Smooth muscle cell (in vitro differentiated cells): Measurements from ENCODE around the gene RXRG. TPM values are rescaled to one million over a fixed set of nuclear protein-coding genes. Genes with fewer than 3 reads are reported as not detected.

Source experiments
- DNase-seq: peaks from one replicate; lab custom pipeline; 2025; ENCODE audit not compliant: unreplicated experiment; lab: John Stamatoyannopoulos, UW
- H2AFZ ChIP-seq: fragments of 200-600 bp; sonication (generic); 2 replicates; pipeline ENCODE4 v1.6.0; 2016; ENCODE audit warnings: antibody characterized with exemption, low read depth, mild to moderate bottlenecking
- H3F3A ChIP-seq: fragments of 200-600 bp; sonication (generic); 2 replicates; pipeline ENCODE4 v1.6.0; 2017; ENCODE audit warnings: antibody characterized with exemption, low read depth
- H3K27ac ChIP-seq: fragments of 200-600 bp; sonication (generic); 2 replicates; pipeline ENCODE4 v1.5.1; 2016; ENCODE audit warnings: low read depth, mild to moderate bottlenecking
- H3K27me3 ChIP-seq: fragments of 200-600 bp; sonication (generic); 2 replicates; pipeline ENCODE4 v1.6.1; 2016; ENCODE audit warnings: low read depth, mild to moderate bottlenecking
- H3K36me3 ChIP-seq: fragments of 200-600 bp; sonication (generic); 2 replicates; pipeline ENCODE4 v1.5.1; 2016; ENCODE audit warnings: low read depth
- H3K4me1 ChIP-seq: fragments of 200-600 bp; sonication (generic); 2 replicates; pipeline ENCODE4 v1.5.1; 2016; ENCODE audit warnings: low read depth
- H3K4me2 ChIP-seq: fragments of 200-600 bp; sonication (generic); 2 replicates; pipeline ENCODE4 v1.6.0; 2016; ENCODE audit warnings: mild to moderate bottlenecking
- H3K4me3 ChIP-seq: fragments of 200-600 bp; sonication (generic); 2 replicates; pipeline ENCODE4 v1.5.1; 2016; ENCODE audit warnings: mild to moderate bottlenecking
- H3K79me2 ChIP-seq: fragments of 200-600 bp; sonication (generic); 2 replicates; pipeline ENCODE4 v1.6.0; 2016; ENCODE audit warnings: low read depth, mild to moderate bottlenecking
- H3K9ac ChIP-seq: fragments of 200-600 bp; sonication (generic); 2 replicates; pipeline ENCODE4 v1.6.0; 2016; ENCODE audit warnings: low read depth
- H3K9me3 ChIP-seq: fragments of 200-600 bp; sonication (generic); replicated peaks from 2 replicates; pipeline ENCODE4 v1.5.1; 2016; ENCODE audit warnings: low read depth
- H4K20me1 ChIP-seq: fragments of 200-600 bp; sonication (generic); 2 replicates; pipeline ENCODE4 v1.6.0; 2016; ENCODE audit warnings: low read depth
- CTCF ChIP-seq: fragments of 200-600 bp; sonication (generic); IDR thresholded peaks from 2 replicates; pipeline ENCODE4 v1.5.1; 2017; ENCODE audit warnings: borderline replicate concordance, mild to moderate bottlenecking, antibody characterized with exemption; ENCODE audit not compliant: insufficient read depth, poor library complexity, severe bottlenecking
- WGBS: methylation state at CpG from one replicate; pipeline ENCODE4 v1.1.7; 2016; ENCODE audit warnings: low lambda C conversion rate; 5-methylcytosine and 5-hydroxymethylcytosine counted together
- polyA plus RNA-seq: library from polyadenylated mRNA; unstranded; fragments of >200 nt; fragmentation: Nextera tagmentation; extraction: Ambion mirVana; gene quantifications from 2 replicates; pipeline ENCODE4 v1.2.1, GENCODE V29; 2016
- total RNA-seq: library from RNA; depleted of rRNA; stranded (reverse); fragments of >200 nt; gene quantifications from 2 replicates; pipeline ENCODE4 v1.2.3, GENCODE V29; 2014

RXRG gene
- total and polyA plus RNA-seq, 2 experiments from 2014 or later = 0.13 TPM; not detected in 1

- H3K4me3 ChIP-seq = no peak overlapping the region
- 37% methylated on average over 2 of the region's 2 CpGs for WGBS
Measured at GRCh38 chr1:165434281-165434680, 10.6 kb downstream of the RXRG start.

GRCh38 chr1:165431079-165431478, 13.8 kb downstream of the RXRG start:
- no peak overlapping the region for H2AFZ ChIP-seq
- H3K9me3 ChIP-seq = no peaks in the 10 kb centered on the region
- H3K79me2 ChIP-seq = no peaks in the 10 kb centered on the region
- 80% methylated on average over 4 of the region's 4 CpGs for WGBS
- no peaks in the 10 kb centered on the region for H4K20me1 ChIP-seq
- no peaks in the 10 kb centered on the region for H3K4me1 ChIP-seq
- H3K27ac ChIP-seq = no peak overlapping the region
- H3K4me2 ChIP-seq = no peak overlapping the region
- H3K4me3 ChIP-seq = no peak overlapping the region
- no peak for DNase-seq
- no peak for TF ChIP-seq CTCF
- H3K9ac ChIP-seq = no peak overlapping the region
- H3F3A ChIP-seq = no peaks in the 10 kb centered on the region
- H3K36me3 ChIP-seq = no peaks in the 10 kb centered on the region
- H3K27me3 ChIP-seq = peaks cover 33% of the 10 kb centered on the region

More at GRCh38 chr1:165434281-165434680, 10.6 kb downstream of the RXRG start:
- no peak overlapping the region for H3K27ac ChIP-seq
- no peaks in the 10 kb centered on the region for H3K79me2 ChIP-seq
- peaks cover 36% of the 10 kb centered on the region for H3K27me3 ChIP-seq
- no peak overlapping the region for H3K4me2 ChIP-seq
- H3K36me3 ChIP-seq = no peaks in the 10 kb centered on the region
- TF ChIP-seq CTCF = no peak
- H4K20me1 ChIP-seq = no peaks in the 10 kb centered on the region
- H2AFZ ChIP-seq = no peak overlapping the region
- no peak for DNase-seq
- H3K9ac ChIP-seq = no peak overlapping the region
- peaks cover 8% of the 10 kb centered on the region for H3K4me1 ChIP-seq
- no peaks in the 10 kb centered on the region for H3K9me3 ChIP-seq
- H3F3A ChIP-seq = no peaks in the 10 kb centered on the region

GRCh38 chr1:165426745-165427144, 18.2 kb downstream of the RXRG start:
- no peak overlapping the region for H3K27ac ChIP-seq
- no peaks in the 10 kb centered on the region for H4K20me1 ChIP-seq
- no peaks in the 10 kb centered on the region for H3K79me2 ChIP-seq
- H3K36me3 ChIP-seq = no peaks in the 10 kb centered on the region
- no peak for TF ChIP-seq CTCF
- no peak for DNase-seq
- peaks cover 20% of the 10 kb centered on the region for H3K27me3 ChIP-seq
- H3K4me2 ChIP-seq = no peak overlapping the region
- H3K9ac ChIP-seq = no peak overlapping the region
- no peaks in the 10 kb centered on the region for H3F3A ChIP-seq
- H2AFZ ChIP-seq = no peak overlapping the region
- no peaks in the 10 kb centered on the region for H3K4me1 ChIP-seq
- H3K4me3 ChIP-seq = no peak overlapping the region
- 82% methylated on average over 2 of the region's 2 CpGs for WGBS
- H3K9me3 ChIP-seq = no peaks in the 10 kb centered on the region

GRCh38 chr1:165425621-165426020, 19.3 kb downstream of the RXRG start:
- H3K36me3 ChIP-seq = no peaks in the 10 kb centered on the region
- H3F3A ChIP-seq = no peaks in the 10 kb centered on the region
- H3K9ac ChIP-seq = no peak overlapping the region
- H3K4me1 ChIP-seq = no peaks in the 10 kb centered on the region
- no peak for DNase-seq
- H3K4me2 ChIP-seq = no peak overlapping the region
- peaks cover 9% of the 10 kb centered on the region for H3K27me3 ChIP-seq
- H2AFZ ChIP-seq = no peak overlapping the region
- H3K4me3 ChIP-seq = no peak overlapping the region
- H3K9me3 ChIP-seq = no peaks in the 10 kb centered on the region
- no peak for TF ChIP-seq CTCF
- H4K20me1 ChIP-seq = no peaks in the 10 kb centered on the region
- no peak overlapping the region for H3K27ac ChIP-seq
- whole genome bisulfite sequencing = 86% methylated on average over 2 of the region's 2 CpGs
- no peaks in the 10 kb centered on the region for H3K79me2 ChIP-seq
